ENCODE data around the gene PARD3B. TPM values are rescaled to one million over a fixed set of nuclear protein-coding genes. Genes with fewer than 3 reads are reported as not detected.

Gene PARD3B
- total RNA-seq, 1 experiment from 2014 or later = 3.9 TPM

DNA sequence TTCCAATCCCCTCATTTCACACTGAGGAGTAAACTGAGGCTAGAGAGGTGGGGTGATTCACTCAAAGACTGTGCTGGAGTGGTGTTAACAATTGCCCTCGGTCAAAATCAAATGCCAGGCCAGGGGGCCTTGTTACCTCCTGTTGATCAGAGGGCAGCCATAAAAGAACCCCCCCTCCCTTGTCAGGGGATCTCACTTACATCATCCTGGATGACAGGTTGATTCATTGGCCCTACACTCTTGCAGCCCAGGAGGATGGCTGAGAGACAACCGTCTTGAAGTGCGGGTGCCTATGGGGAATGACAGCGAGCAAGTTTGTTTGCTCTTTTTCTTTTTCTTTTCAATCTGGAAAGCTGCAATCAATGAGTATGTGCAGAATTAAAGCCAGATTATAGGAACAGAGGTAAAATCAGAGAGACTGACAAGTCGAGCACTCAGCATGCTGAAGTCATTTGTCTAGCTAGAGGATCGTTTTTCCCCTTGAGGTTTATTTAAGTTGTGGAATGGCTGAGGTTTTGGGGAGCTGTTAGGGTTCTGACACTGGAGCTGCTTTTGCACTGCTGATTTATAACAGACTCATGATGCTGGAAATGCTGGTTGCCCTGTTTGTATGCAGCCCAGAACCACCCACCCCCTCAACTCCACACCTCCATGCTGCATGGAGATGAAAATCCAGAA, 1110.6 kb downstream of the PARD3B start:
- no peaks in the 10 kb centered on the region for H3K79me2 ChIP-seq (ENCODE audit: low read length)
- no peaks in the 10 kb centered on the region for H3F3A ChIP-seq (ENCODE audit: low read length, unreplicated experiment)
- DNase-seq (no peak), ATAC-seq (no peak)
- no TSS peak for BruUV-seq (replicated peaks)
- H3K4me1 ChIP-seq (ENCODE audit: insufficient read depth, low read length) = peaks cover 9% of the 10 kb centered on the region; the same call in 1 of the 2 replicates
- POLR2A ChIA-PET (ENCODE audit: unreplicated experiment) = no interaction called here
- no peak overlapping the region for H3K9ac ChIP-seq (ENCODE audit: low read length)
- no peak for TF ChIP-seq EZH2phosphoT487 (IDR thresholded peaks at IDR 0.05; ENCODE audit: borderline replicate concordance, low read length)
- TF ChIP-seq, protein P1, sequence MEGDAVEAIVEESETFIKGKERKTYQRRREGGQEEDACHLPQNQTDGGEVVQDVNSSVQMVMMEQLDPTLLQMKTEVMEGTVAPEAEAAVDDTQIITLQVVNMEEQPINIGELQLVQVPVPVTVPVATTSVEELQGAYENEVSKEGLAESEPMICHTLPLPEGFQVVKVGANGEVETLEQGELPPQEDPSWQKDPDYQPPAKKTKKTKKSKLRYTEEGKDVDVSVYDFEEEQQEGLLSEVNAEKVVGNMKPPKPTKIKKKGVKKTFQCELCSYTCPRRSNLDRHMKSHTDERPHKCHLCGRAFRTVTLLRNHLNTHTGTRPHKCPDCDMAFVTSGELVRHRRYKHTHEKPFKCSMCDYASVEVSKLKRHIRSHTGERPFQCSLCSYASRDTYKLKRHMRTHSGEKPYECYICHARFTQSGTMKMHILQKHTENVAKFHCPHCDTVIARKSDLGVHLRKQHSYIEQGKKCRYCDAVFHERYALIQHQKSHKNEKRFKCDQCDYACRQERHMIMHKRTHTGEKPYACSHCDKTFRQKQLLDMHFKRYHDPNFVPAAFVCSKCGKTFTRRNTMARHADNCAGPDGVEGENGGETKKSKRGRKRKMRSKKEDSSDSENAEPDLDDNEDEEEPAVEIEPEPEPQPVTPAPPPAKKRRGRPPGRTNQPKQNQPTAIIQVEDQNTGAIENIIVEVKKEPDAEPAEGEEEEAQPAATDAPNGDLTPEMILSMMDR (conservative IDR thresholded peaks at IDR 0.05; ENCODE audit: low read depth, low read length) = no peak
- no peak for TF ChIP-seq EZH2 (IDR thresholded peaks at IDR 0.05; ENCODE audit: low read length, unreplicated experiment)
- no peak overlapping the region for H3K27ac ChIP-seq (ENCODE audit: low read length)
- H3K36me3 ChIP-seq (ENCODE audit: low read depth, low read length) = no peaks in the 10 kb centered on the region
- no peaks in the 10 kb centered on the region for H3K9me3 ChIP-seq (ENCODE audit: low read length)
- intact Hi-C loops (cut with micrococcal nuclease) = no loop called here
- H2AFZ ChIP-seq (ENCODE audit: low read length) = no peak overlapping the region
- H4K20me1 ChIP-seq (ENCODE audit: low read length) = no peaks in the 10 kb centered on the region
- H3K27me3 ChIP-seq (ENCODE audit: low read length) = no peaks in the 10 kb centered on the region
- no peaks in the 10 kb centered on the region for H3K9me2 ChIP-seq (replicated peaks; ENCODE audit: low read length)
- CTCF ChIA-PET = no interaction called here
- H3K4me2 ChIP-seq (ENCODE audit: low read length) = no peak overlapping the region
- no peak overlapping the region for H3K4me3 ChIP-seq (ENCODE audit: low read length)

GRCh38 chr2:205656461-205656860, 1111.2 kb downstream of the PARD3B start:
- TF ChIP-seq EZH2 (IDR thresholded peaks at IDR 0.05; ENCODE audit: low read length, unreplicated experiment) = no peak
- TF ChIP-seq, protein P1 (conservative IDR thresholded peaks at IDR 0.05; ENCODE audit: low read depth, low read length) = no peak
- TF ChIP-seq EZH2phosphoT487 (IDR thresholded peaks at IDR 0.05; ENCODE audit: borderline replicate concordance, low read length) = no peak
- Histone ChIP-seq H3K9me3 (ENCODE audit: low read length) (no peaks in the 10 kb centered on the region), H4K20me1 (ENCODE audit: low read length) (no peaks in the 10 kb centered on the region), H2AFZ (ENCODE audit: low read length) (no peak overlapping the region), H3K9me2 (replicated peaks; ENCODE audit: low read length) (no peaks in the 10 kb centered on the region), H3K79me2 (ENCODE audit: low read length) (no peaks in the 10 kb centered on the region), H3K27me3 (ENCODE audit: low read length) (no peaks in the 10 kb centered on the region), H3K9ac (ENCODE audit: low read length) (no peak overlapping the region), H3K27ac (ENCODE audit: low read length) (no peak overlapping the region), H3F3A (ENCODE audit: low read length, unreplicated experiment) (no peaks in the 10 kb centered on the region), H3K4me3 (ENCODE audit: low read length) (no peak overlapping the region), H3K4me2 (ENCODE audit: low read length) (no peak overlapping the region), H3K36me3 (ENCODE audit: low read depth, low read length) (no peaks in the 10 kb centered on the region), H3K4me1 (ENCODE audit: insufficient read depth, low read length) (peaks cover 9% of the 10 kb centered on the region; the same call in 1 of the 2 replicates)
- ATAC-seq = no peak
- intact Hi-C loops (cut with micrococcal nuclease) = no loop called here
- no TSS peak for BruUV-seq (replicated peaks)
- CTCF ChIA-PET = no interaction called here
- DNase-seq = no peak
- POLR2A ChIA-PET (ENCODE audit: unreplicated experiment) = no interaction called here

DNA sequence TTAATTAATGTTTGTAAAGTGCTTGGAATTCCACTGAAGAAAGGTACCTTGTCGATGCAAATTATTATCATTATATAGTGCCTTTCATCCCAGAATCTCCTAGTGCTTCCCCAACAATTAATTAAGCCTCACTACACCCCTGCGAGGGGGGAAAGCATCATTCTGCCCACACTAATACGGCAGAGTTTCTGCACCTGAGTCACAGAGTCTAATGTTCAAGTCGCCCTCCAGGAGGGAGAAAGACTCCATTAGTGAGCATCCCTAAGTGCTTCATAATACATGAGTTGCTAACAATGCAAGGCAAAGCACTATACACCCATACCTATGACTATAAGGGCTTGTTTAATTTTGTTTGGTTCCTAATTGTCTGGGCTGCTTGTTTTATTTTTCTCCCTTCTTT, 1111.7 kb downstream of the PARD3B start:
- Histone ChIP-seq H3K9me3 (ENCODE audit: low read length) (no peaks in the 10 kb centered on the region), H3K27ac (ENCODE audit: low read length) (no peak overlapping the region), H3K4me3 (ENCODE audit: low read length) (no peak overlapping the region), H4K20me1 (ENCODE audit: low read length) (no peaks in the 10 kb centered on the region), H3K9me2 (replicated peaks; ENCODE audit: low read length) (no peaks in the 10 kb centered on the region), H3K36me3 (ENCODE audit: low read depth, low read length) (no peaks in the 10 kb centered on the region), H2AFZ (ENCODE audit: low read length) (no peak overlapping the region), H3K79me2 (ENCODE audit: low read length) (no peaks in the 10 kb centered on the region), H3K4me2 (ENCODE audit: low read length) (no peak overlapping the region), H3K9ac (ENCODE audit: low read length) (no peak overlapping the region), H3F3A (ENCODE audit: low read length, unreplicated experiment) (no peaks in the 10 kb centered on the region), H3K4me1 (ENCODE audit: insufficient read depth, low read length) (peaks cover 9% of the 10 kb centered on the region; the same call in 1 of the 2 replicates), H3K27me3 (ENCODE audit: low read length) (no peaks in the 10 kb centered on the region)
- no peak for DNase-seq
- ChIA-PET POLR2A (ENCODE audit: unreplicated experiment) (no interaction called here), CTCF (no interaction called here)
- ATAC-seq = no peak
- intact Hi-C loops (cut with micrococcal nuclease) = no loop called here
- TF ChIP-seq, protein P1 (conservative IDR thresholded peaks at IDR 0.05; ENCODE audit: low read depth, low read length) = no peak
- TF ChIP-seq EZH2phosphoT487 (IDR thresholded peaks at IDR 0.05; ENCODE audit: borderline replicate concordance, low read length) (no peak), EZH2 (IDR thresholded peaks at IDR 0.05; ENCODE audit: low read length, unreplicated experiment) (no peak)
- no TSS peak for BruUV-seq (replicated peaks)

Measured in PC-3 (cell line).